Measurements from ENCODE around the gene GEMIN8.

DNA sequence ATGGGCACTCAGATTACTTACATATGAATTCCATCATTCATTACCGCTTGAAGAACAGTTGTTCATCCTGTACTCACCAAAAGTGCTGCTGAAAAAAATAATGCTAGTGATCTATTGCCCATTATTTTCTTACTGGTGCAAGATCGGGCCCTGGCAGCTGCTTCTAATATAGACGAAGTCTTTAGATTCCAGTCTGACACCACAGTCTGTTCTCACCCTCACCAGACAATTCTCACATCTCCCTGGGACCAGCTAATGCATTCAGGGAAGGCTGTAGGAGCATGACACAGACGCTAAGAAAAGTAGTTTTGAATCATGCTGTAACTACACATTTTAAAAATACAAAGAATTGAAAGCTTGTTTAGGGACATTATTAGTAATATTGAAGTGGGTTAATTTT is 13.8 kb downstream of the GEMIN8 start:
- TF ChIP-seq, protein P1, sequence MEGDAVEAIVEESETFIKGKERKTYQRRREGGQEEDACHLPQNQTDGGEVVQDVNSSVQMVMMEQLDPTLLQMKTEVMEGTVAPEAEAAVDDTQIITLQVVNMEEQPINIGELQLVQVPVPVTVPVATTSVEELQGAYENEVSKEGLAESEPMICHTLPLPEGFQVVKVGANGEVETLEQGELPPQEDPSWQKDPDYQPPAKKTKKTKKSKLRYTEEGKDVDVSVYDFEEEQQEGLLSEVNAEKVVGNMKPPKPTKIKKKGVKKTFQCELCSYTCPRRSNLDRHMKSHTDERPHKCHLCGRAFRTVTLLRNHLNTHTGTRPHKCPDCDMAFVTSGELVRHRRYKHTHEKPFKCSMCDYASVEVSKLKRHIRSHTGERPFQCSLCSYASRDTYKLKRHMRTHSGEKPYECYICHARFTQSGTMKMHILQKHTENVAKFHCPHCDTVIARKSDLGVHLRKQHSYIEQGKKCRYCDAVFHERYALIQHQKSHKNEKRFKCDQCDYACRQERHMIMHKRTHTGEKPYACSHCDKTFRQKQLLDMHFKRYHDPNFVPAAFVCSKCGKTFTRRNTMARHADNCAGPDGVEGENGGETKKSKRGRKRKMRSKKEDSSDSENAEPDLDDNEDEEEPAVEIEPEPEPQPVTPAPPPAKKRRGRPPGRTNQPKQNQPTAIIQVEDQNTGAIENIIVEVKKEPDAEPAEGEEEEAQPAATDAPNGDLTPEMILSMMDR (IDR thresholded peaks at IDR 0.05; ENCODE audit: borderline replicate concordance, extremely low read depth, low read length, poor library complexity, severe bottlenecking), result no peak
- TF ChIP-seq EZH2 (IDR thresholded peaks at IDR 0.05; ENCODE audit: borderline replicate concordance, low read depth, low read length, severe bottlenecking), result no peak
